BJ (cell line): ENCODE results near the gene THEM5. TPM values are rescaled to one million over a fixed set of nuclear protein-coding genes. Genes with fewer than 3 reads are reported as not detected.

Source experiments
- CTCF ChIA-PET: fragments of 350-600 bp; formaldehyde crosslinking; extraction: SDS; loops from one replicate; lab custom pipeline; 2021; ENCODE audit warnings: antibody characterized with exemption, inconsistent platforms; lab: Yijun Ruan, JAX
- POLR2A ChIA-PET: fragments of 300-600 bp; sonication (Branson Sonifier 250); formaldehyde crosslinking; extraction: SDS; loops from one replicate; lab custom pipeline; 2021; ENCODE audit warnings: antibody characterized with exemption; lab: Charles Lee
- DNase-seq: peaks from one replicate; pipeline ENCODE4 v3.0.0-alpha.2; 2011; ENCODE audit warnings: low read depth
- H3K27me3 ChIP-seq: 2 replicates; pipeline ENCODE4 v1.6.0; 2011; ENCODE audit warnings: low read length; ENCODE audit not compliant: control insufficient read depth, insufficient read depth
- H3K36me3 ChIP-seq: 2 replicates; pipeline ENCODE4 v1.5.1; 2011; ENCODE audit warnings: low read length; ENCODE audit not compliant: control insufficient read depth, insufficient read depth
- H3K4me3 ChIP-seq: 2 replicates; pipeline ENCODE4 v1.5.1; 2011; ENCODE audit warnings: low read depth, mild to moderate bottlenecking, control low read depth, low read length
- polyA plus RNA-seq: library from polyadenylated mRNA; depleted of rRNA; stranded (reverse); fragments of >200 nt; gene quantifications from 2 replicates; pipeline ENCODE4 v1.2.3, GENCODE V29; 2011
- TF ChIP-seq, protein P1 (sequence below): IDR thresholded peaks from 2 replicates; pipeline ENCODE4 v1.5.1; 2011; ENCODE audit warnings: low read depth, mild to moderate bottlenecking, control low read depth, inconsistent platforms, low read length, moderate library complexity; ENCODE audit not compliant: insufficient read depth

Gene THEM5
- polyA plus RNA-seq, 1 experiment: not detected

DNA sequence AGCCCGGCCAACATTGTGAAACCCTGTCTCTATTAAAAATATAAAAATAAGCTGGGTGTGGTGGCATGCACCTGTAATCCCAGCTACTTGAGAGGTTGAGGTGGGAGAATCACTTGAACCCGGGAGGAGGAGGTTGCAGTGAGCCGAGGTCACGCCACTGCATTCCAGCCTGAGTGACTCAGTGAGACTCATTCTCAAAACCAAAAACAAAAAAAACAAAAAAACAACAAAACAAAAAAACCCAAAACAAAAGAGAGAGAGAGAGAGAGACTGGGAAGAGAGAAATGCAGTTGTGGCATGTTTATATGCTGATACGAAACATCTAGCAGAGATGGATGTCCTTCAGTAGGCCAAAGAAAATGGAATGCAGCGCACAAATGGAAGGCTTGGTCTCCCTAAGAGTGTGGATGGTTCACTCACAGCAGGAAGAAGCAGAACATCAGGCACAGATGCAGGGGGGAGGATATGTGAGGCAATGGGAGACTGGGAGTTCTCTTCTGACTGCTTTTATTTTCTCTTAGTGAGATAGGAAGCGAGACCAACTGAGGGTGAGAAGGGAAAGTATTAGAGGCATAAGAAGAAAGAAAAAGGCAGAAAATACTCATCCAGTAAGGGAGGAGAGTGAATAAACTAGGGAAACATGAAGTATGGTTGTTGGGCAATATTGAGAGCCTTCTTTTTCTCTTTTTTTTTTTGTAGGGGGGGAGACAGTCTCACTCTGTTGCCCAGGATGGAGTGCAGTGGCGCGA, 39.8 kb upstream of the THEM5 start:
- no peaks in the 10 kb centered on the region for H3K27me3 ChIP-seq
- no peak for DNase-seq
- TF ChIP-seq, protein P1, sequence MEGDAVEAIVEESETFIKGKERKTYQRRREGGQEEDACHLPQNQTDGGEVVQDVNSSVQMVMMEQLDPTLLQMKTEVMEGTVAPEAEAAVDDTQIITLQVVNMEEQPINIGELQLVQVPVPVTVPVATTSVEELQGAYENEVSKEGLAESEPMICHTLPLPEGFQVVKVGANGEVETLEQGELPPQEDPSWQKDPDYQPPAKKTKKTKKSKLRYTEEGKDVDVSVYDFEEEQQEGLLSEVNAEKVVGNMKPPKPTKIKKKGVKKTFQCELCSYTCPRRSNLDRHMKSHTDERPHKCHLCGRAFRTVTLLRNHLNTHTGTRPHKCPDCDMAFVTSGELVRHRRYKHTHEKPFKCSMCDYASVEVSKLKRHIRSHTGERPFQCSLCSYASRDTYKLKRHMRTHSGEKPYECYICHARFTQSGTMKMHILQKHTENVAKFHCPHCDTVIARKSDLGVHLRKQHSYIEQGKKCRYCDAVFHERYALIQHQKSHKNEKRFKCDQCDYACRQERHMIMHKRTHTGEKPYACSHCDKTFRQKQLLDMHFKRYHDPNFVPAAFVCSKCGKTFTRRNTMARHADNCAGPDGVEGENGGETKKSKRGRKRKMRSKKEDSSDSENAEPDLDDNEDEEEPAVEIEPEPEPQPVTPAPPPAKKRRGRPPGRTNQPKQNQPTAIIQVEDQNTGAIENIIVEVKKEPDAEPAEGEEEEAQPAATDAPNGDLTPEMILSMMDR: no peak
- H3K36me3 ChIP-seq: peaks cover 2% of the 10 kb centered on the region
- no peak overlapping the region for H3K4me3 ChIP-seq
- ChIA-PET POLR2A (no interaction called here), CTCF (interaction anchor here (1.8 to 2.2 kb wide), 2 partner anchors 15 to 41 kb away, joined by 4 to 8 read pairs; partner anchors contain the start of gene THEM4)

DNA sequence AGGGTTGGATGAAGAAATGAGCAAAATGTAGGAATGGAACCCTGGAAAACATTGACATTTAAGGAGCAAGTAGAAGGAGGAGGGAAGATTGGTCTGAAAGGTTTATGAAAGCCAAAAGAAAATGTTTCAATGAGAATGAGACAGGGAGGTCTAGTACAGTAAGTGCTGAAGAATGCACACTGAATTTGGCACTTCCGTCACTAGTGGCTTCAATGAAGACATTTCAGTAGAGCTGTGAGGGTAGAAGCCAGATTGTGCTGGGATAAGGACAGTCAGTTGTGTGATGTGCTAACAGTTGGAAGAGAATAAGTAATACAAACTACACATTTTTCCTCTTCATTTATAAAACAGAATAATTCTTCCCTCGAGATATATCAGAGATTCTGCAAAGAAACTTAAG, 38.7 kb upstream of the THEM5 start:
- H3K27me3 ChIP-seq: no peaks in the 10 kb centered on the region
- no peak for DNase-seq
- TF ChIP-seq, protein P1: no peak
- POLR2A ChIA-PET: no interaction called here
- H3K36me3 ChIP-seq: peaks cover 2% of the 10 kb centered on the region
- CTCF ChIA-PET: interaction anchor here (1.8 to 2.2 kb wide), 2 partner anchors 16 to 42 kb away, joined by 4 to 8 read pairs; partner anchors contain the start of gene THEM4
- no peak overlapping the region for H3K4me3 ChIP-seq

DNA sequence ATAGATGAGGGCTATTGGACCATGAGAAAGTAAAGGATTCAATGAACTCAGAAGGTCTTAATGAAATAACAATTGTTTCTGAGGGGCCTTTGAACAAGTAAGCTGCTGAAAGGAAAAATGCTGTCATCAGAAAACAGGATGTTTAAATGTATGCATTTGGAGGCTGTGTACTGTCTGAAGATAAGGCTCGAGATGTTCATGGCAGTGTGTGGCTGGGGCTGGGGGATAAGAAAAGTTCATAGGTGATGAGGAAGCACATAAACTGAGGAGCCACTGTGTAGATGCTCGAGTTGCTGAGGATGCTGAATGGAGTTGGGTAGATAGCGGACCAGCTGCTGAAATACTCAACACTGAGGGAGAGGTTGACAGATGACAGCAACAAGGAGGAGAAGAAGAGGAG, 38.0 kb upstream of the THEM5 start:
- H3K27me3 ChIP-seq: no peaks in the 10 kb centered on the region
- TF ChIP-seq, protein P1: no peak
- H3K36me3 ChIP-seq: peaks cover 2% of the 10 kb centered on the region
- ChIA-PET CTCF (no interaction called here), POLR2A (no interaction called here)
- no peak for DNase-seq
- no peak overlapping the region for H3K4me3 ChIP-seq

DNA sequence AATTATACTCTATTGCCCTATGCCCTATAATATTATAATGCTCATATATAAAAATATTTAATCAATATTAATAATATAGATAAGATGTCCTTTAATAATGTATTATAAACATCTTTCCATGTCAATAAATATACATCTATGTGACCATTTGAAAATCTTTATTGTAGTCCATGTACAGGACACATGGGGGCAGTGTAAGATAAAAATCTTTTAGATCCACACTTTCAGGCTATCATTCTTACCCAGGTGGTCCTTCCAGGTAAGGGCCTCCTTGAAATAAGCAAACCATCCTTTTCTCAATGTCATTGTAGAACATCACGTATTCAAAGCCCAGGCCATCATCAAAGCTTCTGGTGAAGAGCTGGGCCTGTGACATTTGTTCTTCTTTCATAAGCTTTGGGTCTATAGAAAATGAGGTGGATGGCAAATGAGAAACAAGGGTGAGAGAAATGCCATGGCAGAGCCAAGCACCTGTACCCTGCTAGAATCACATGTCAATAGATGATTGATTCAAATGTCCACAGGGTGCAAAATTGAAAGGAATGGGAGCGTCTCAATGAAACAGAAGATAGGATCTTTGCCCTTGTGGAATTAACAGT, 35.6 kb upstream of the THEM5 start:
- CTCF ChIA-PET: interaction anchor here (0.8 to 2.2 kb wide), 8 partner anchors 9 to 145 kb away, joined by 3 to 11 read pairs (median 4); partner anchors contain the start of gene THEM4
- Histone ChIP-seq H3K4me3 (no peak overlapping the region), H3K27me3 (no peaks in the 10 kb centered on the region), H3K36me3 (peaks cover 2% of the 10 kb centered on the region)
- POLR2A ChIA-PET: no interaction called here
- TF ChIP-seq, protein P1: no peak
- no peak for DNase-seq

DNA sequence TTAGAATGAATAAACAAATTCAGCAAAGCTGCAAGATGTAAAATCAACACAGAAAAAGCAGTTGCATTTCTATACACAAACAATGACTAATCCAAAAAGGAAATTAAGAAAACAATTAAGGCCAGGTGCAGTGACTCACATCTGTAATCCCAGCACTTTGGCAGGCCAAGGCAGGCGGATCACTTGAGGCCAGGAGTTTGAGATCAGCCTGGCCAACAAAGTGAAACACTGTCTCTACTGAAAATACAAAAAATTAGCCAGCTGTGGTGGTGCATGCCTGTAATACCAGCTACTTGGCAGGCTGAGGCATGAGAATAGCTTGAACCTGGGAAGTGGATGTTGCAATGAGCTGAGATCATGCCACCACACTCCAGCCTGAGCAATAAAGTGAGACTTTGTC, 33.5 kb upstream of the THEM5 start:
- POLR2A ChIA-PET: no interaction called here
- Histone ChIP-seq H3K27me3 (no peaks in the 10 kb centered on the region), H3K36me3 (no peaks in the 10 kb centered on the region), H3K4me3 (no peak overlapping the region)
- TF ChIP-seq, protein P1: no peak
- no peak for DNase-seq
- CTCF ChIA-PET: interaction anchor here (1.3 to 1.8 kb wide), 3 partner anchors 9 to 128 kb away, joined by 3 to 5 read pairs (median 3); partner anchors contain the start of gene THEM4
